GM12878 (cell line): Measurements from ENCODE around the gene SPG7. TPM values are rescaled to one million over a fixed set of nuclear protein-coding genes. Genes with fewer than 3 reads are reported as not detected.

Experiments used
- ATAC-seq: fragments of 200-7000 bp; cut with Tn5 transposase; 3 replicates; pipeline ENCODE4 v1.9.1; 2020; ENCODE audit warnings: mild to moderate bottlenecking, moderate library complexity
- BruUV-seq: library from RNA; stranded (reverse); fragments of 400-500 nt; replicated peaks from 2 replicates; lab custom pipeline; 2021; lab: Mats Ljungman, UMichigan
- CTCF ChIA-PET: fragments of 300-600 bp; sonication (Branson Sonifier 250); formaldehyde crosslinking; extraction: SDS; loops from one replicate; lab custom pipeline; 2021; ENCODE audit warnings: inconsistent platforms; lab: Yijun Ruan, JAX
- POLR2A ChIA-PET: fragments of 350-600 bp; formaldehyde crosslinking; extraction: SDS; loops from one replicate; lab custom pipeline; 2021; ENCODE audit warnings: inconsistent platforms; lab: Charles Lee
- RAD21 ChIA-PET: fragments of 300-600 bp; sonication (Branson Sonifier 250); formaldehyde crosslinking; loops from one replicate; lab custom pipeline; 2023; ENCODE audit warnings: antibody characterized with exemption; ENCODE audit not compliant: unreplicated experiment; lab: Charles Lee
- SMC1A ChIA-PET: fragments of 300-600 bp; sonication (Branson Sonifier 250); formaldehyde crosslinking; loops from one replicate; lab custom pipeline; 2023; ENCODE audit not compliant: unreplicated experiment, uncharacterized antibody; lab: Charles Lee
- DNase-seq: peaks from one replicate; pipeline ENCODE4 v3.0.0-alpha.2; 2011; ENCODE audit warnings: low read depth, low spot score
- FAIRE-seq: peaks from 3 replicates; lab custom pipeline; 2011; peaks lifted over from hg19 to GRCh38; lab: Jason Lieb, UNC
- H2AFZ ChIP-seq: 2 replicates; pipeline ENCODE4 v1.6.0; 2011; ENCODE audit warnings: low read depth, low read length, control low read depth; ENCODE audit not compliant: control insufficient read depth
- H3K27ac ChIP-seq: 2 replicates; pipeline ENCODE4 v1.5.1; 2011; ENCODE audit warnings: control low read depth; ENCODE audit not compliant: control insufficient read depth, insufficient read depth
- H3K27me3 ChIP-seq, 2 experiments: replicated peaks in 1 of 2; 2 replicates each; pipeline versions ENCODE4 v1.6.0 to v1.6.1; 2011; ENCODE audit warnings: low read length in 1 of 2; ENCODE audit not compliant: control insufficient read depth in 2 of 2, insufficient read depth in 2 of 2
- H3K36me3 ChIP-seq, 2 experiments: 2 replicates each; pipeline ENCODE4 v1.5.1; 2011; ENCODE audit warnings: low read length in 1 of 2; ENCODE audit not compliant: control insufficient read depth in 2 of 2, insufficient read depth in 2 of 2
- H3K4me1 ChIP-seq: 2 replicates; pipeline ENCODE4 v1.6.1; 2011; ENCODE audit warnings: mild to moderate bottlenecking, low read length, moderate library complexity, mixed read lengths; ENCODE audit not compliant: control insufficient read depth, insufficient read depth
- H3K4me2 ChIP-seq: 2 replicates; pipeline ENCODE4 v1.6.0; 2011; ENCODE audit warnings: control low read depth; ENCODE audit not compliant: control insufficient read depth, insufficient read depth
- H3K4me3 ChIP-seq: fragments of 200-600 bp; sonication (generic); 2 replicates; pipeline ENCODE4 v1.5.1; 2016
- H3K79me2 ChIP-seq: 2 replicates; pipeline ENCODE4 v1.6.0; 2011; ENCODE audit warnings: low read length; ENCODE audit not compliant: control insufficient read depth, insufficient read depth
- H3K9ac ChIP-seq: 2 replicates; pipeline ENCODE4 v1.8.0; 2011; ENCODE audit warnings: low read length, control low read depth, mixed read lengths; ENCODE audit not compliant: control insufficient read depth, insufficient read depth
- H3K9me3 ChIP-seq: replicated peaks from 3 replicates; pipeline ENCODE4 v1.5.1; 2011; ENCODE audit warnings: mild to moderate bottlenecking, low read length; ENCODE audit not compliant: control insufficient read depth, insufficient read depth
- H4K20me1 ChIP-seq: 2 replicates; pipeline ENCODE4 v1.6.0; 2011; ENCODE audit not compliant: control insufficient read depth, insufficient read depth
- POLR2AphosphoS2 ChIP-seq: IDR thresholded peaks from 2 replicates; pipeline ENCODE4 v1.6.1; 2011; ENCODE audit warnings: low read depth, mild to moderate bottlenecking, low read length, improper control_type of control experiment, moderate library complexity
- SMAD5 ChIP-seq: IDR thresholded peaks from 2 replicates; pipeline ENCODE4 v1.6.1; 2016; ENCODE audit warnings: antibody characterized with exemption, low read depth
- TARDBP ChIP-seq: IDR thresholded peaks from 2 replicates; pipeline ENCODE4 v1.6.1; 2016; ENCODE audit warnings: borderline replicate concordance
- WGBS: methylation state at CpG from one replicate; pipeline ENCODE4 v1.1.6; 2016; ENCODE audit warnings: low lambda C conversion rate; ENCODE audit not compliant: insufficient replicate concordance, insufficient coverage; ENCODE audit errors: missing lambda C conversion rate; 5-methylcytosine and 5-hydroxymethylcytosine counted together
- in situ Hi-C: fragments of 300-500 bp; cut with MboI; formaldehyde crosslinking; loops from 9 replicates; pipeline ENCODE4 v1.14.3; 2018; ENCODE audit warnings: mixed read lengths
- intact Hi-C: fragments of 100-400 bp; cut with micrococcal nuclease; formaldehyde crosslinking; loops from one replicate; pipeline ENCODE4 v1.14.2; 2022; ENCODE audit not compliant: unreplicated experiment
- polyA plus RNA-seq, 11 experiments: library from polyadenylated mRNA; depleted of rRNA in 4 of 11; unstranded in 6 of 11; stranded (reverse) in 5 of 11; fragments of >200 nt; fragmentation: Nextera tagmentation in 4 of 11; fragmentation: Illumina TruSeq in 1 of 11; extraction: Ambion mirVana in 4 of 11; extraction: Trizol in 1 of 11; gene quantifications; 1 replicate in 1 of 11; 2 replicates in 10 of 11; pipeline versions ENCODE4 v1.2.1 to v1.2.3, GENCODE V29; 2011 to 2016; ENCODE audit warnings: inconsistent platforms in 2 of 11, missing spikeins in 2 of 11, low read depth in 1 of 11
- total RNA-seq, 4 experiments: library from RNA; depleted of rRNA in 3 of 4; stranded (reverse); fragments of >200 nt in 3 of 4; fragmentation: Illumina TruSeq in 1 of 4; extraction: Trizol in 1 of 4; gene quantifications; 2 replicates each; pipeline versions ENCODE4 v1.2.1 to v1.2.3, GENCODE V29; 2013 to 2021
- TF ChIP-seq, protein P1 (sequence below): fragments of 450-650 bp; IDR thresholded peaks from 2 replicates; pipeline ENCODE4 v1.6.1; 2017; ENCODE audit warnings: mild to moderate bottlenecking, moderate library complexity

The SPG7 gene
- total and polyA plus RNA-seq, 10 of the 15 experiments (the other 5 are each of a cell fraction or from before 2014, with no cell fraction given) = 5.9 to 75.9 (median 52.5) TPM

DNA sequence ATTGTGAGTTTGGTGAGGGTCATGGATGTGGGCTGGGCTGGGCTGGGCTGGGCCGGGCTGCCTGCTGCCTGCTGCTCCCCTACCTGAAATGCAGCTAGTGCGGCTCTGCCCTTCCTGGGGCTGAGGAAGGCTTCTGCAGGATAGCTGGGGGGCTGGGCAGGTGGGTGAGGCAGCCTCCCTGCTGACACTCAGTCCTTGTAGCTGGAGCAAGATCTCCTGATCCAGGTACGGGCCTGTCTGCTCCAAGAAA is 57.0 kb downstream of the SPG7 start:
- H3K36me3 ChIP-seq = peaks cover 22 to 25% of the 10 kb centered on the region in 2 experiments
- intact Hi-C loops (no loop called here), in situ Hi-C loops (no loop called here)
- ChIA-PET RAD21 (no interaction called here), SMC1A (interaction anchor here (1.0 kb wide), 1 partner anchor 325 kb away, joined by 3 read pairs; no protein-coding TSS in a partner anchor), CTCF (interaction anchor here (1.0 kb wide), 1 partner anchor 76 kb away, joined by 4 read pairs; no protein-coding TSS in a partner anchor), POLR2A (no interaction called here)
- H3K4me1 ChIP-seq = peaks cover 25% of the 10 kb centered on the region
- no peak overlapping the region for H2AFZ ChIP-seq
- WGBS = 0% methylated on average over 3 of the region's 3 CpGs
- no TSS peak for BruUV-seq
- H3K4me3 ChIP-seq = peak overlapping the region; percentile 89; the same call in 1 of the 2 replicates
- FAIRE-seq (no peak), DNase-seq (no peak), ATAC-seq (peak; percentile 2)
- H3K79me2 ChIP-seq = peaks cover 35% of the 10 kb centered on the region
- no peak overlapping the region for H3K27ac ChIP-seq
- H3K9ac ChIP-seq = peak overlapping the region; percentile 15; the same call in 1 of the 2 replicates
- H4K20me1 ChIP-seq = peaks cover 29% of the 10 kb centered on the region
- H3K9me3 ChIP-seq = no peaks in the 10 kb centered on the region
- TF ChIP-seq POLR2AphosphoS2 (no peak), TARDBP (0 out of 2 replicates have a peak, but pooled peaks have one; percentile 10), SMAD5 (peak; percentile 83; the same call in 1 of the 2 replicates)
- TF ChIP-seq, protein P1, sequence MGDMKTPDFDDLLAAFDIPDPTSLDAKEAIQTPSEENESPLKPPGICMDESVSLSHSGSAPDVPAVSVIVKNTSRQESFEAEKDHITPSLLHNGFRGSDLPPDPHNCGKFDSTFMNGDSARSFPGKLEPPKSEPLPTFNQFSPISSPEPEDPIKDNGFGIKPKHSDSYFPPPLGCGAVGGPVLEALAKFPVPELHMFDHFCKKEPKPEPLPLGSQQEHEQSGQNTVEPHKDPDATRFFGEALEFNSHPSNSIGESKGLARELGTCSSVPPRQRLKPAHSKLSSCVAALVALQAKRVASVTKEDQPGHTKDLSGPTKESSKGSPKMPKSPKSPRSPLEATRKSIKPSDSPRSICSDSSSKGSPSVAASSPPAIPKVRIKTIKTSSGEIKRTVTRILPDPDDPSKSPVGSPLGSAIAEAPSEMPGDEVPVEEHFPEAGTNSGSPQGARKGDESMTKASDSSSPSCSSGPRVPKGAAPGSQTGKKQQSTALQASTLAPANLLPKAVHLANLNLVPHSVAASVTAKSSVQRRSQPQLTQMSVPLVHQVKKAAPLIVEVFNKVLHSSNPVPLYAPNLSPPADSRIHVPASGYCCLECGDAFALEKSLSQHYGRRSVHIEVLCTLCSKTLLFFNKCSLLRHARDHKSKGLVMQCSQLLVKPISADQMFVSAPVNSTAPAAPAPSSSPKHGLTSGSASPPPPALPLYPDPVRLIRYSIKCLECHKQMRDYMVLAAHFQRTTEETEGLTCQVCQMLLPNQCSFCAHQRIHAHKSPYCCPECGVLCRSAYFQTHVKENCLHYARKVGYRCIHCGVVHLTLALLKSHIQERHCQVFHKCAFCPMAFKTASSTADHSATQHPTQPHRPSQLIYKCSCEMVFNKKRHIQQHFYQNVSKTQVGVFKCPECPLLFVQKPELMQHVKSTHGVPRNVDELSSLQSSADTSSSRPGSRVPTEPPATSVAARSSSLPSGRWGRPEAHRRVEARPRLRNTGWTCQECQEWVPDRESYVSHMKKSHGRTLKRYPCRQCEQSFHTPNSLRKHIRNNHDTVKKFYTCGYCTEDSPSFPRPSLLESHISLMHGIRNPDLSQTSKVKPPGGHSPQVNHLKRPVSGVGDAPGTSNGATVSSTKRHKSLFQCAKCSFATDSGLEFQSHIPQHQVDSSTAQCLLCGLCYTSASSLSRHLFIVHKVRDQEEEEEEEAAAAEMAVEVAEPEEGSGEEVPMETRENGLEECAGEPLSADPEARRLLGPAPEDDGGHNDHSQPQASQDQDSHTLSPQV = no peak
- H3K4me2 ChIP-seq = peak overlapping the region; percentile 80
- no peaks in the 10 kb centered on the region for H3K27me3 ChIP-seq
